HepG2 (cell line): ENCODE data around the gene SLCO4A1.

ENCODE experiments used
- ATF1 ChIP-seq: IDR thresholded peaks from 2 replicates; pipeline ENCODE4 v1.6.1; 2016; ENCODE audit warnings: mild to moderate bottlenecking, control low read depth
- ETV5 ChIP-seq: IDR thresholded peaks from 2 replicates; pipeline ENCODE4 v1.6.1; 2018; ENCODE audit warnings: missing biosample characterization, missing genetic modification reagents, inconsistent platforms, borderline replicate concordance
- HDAC6 ChIP-seq: fragments of 200-600 bp; sonication (generic); IDR thresholded peaks from 2 replicates; pipeline ENCODE4 v1.7.0; 2017; ENCODE audit warnings: mild to moderate bottlenecking, antibody characterized with exemption, low read length, low read depth
- KLF12 ChIP-seq: sonication (generic); formaldehyde crosslinking; IDR thresholded peaks from 2 replicates; pipeline ENCODE4 v1.4.0; 2020; ENCODE audit warnings: missing genetic modification reagents, borderline replicate concordance
- SKIL ChIP-seq: sonication (generic); formaldehyde crosslinking; IDR thresholded peaks from 2 replicates; pipeline ENCODE4 v1.8.0; 2022; ENCODE audit warnings: missing genetic modification reagents, mild to moderate bottlenecking, moderate library complexity, borderline replicate concordance
- ZBTB33 ChIP-seq: sonication (generic); formaldehyde crosslinking; IDR thresholded peaks from 2 replicates; pipeline ENCODE4 v1.4.0; 2020; ENCODE audit warnings: missing genetic modification reagents

- TF ChIP-seq HDAC6 (no peak), ATF1 (CRISPR knock-in tag) (no peak), KLF12 (CRISPR knock-in tag) (no peak), ETV5 (CRISPR knock-in tag) (no peak), SKIL (CRISPR knock-in tag) (no peak), ZBTB33 (CRISPR knock-in tag) (no peak)
Measured at GRCh38 chr20:62699296-62699695, 57.0 kb downstream of the SLCO4A1 start.
